H9 (cell line): ENCODE data around the gene COASY. TPM values are rescaled to one million over a fixed set of nuclear protein-coding genes. Genes with fewer than 3 reads are reported as not detected.

Source experiments
- DNase-seq: peaks from one replicate; pipeline ENCODE4 v3.0.0-alpha.2; 2017
- H2AFZ ChIP-seq: one replicate; pipeline ENCODE4 v1.6.1; 2013; ENCODE audit warnings: mild to moderate bottlenecking, low read length, control low read depth, moderate library complexity
- H2AK5ac ChIP-seq: 2 replicates; pipeline ENCODE4 v1.6.1; 2013; ENCODE audit warnings: low read length, control low read depth, mixed read lengths; ENCODE audit not compliant: insufficient read length
- H2BK120ac ChIP-seq: one replicate; pipeline ENCODE4 v1.6.1; 2013; ENCODE audit warnings: low read depth, mild to moderate bottlenecking, low read length, control low read depth, inconsistent platforms; ENCODE audit not compliant: poor library complexity, severe bottlenecking
- H2BK12ac ChIP-seq: 2 replicates; pipeline ENCODE4 v1.6.1; 2013; ENCODE audit warnings: low read length, control low read depth, mixed read lengths, low read depth; ENCODE audit not compliant: insufficient read length
- H2BK15ac ChIP-seq: 2 replicates; pipeline ENCODE4 v1.6.1; 2013; ENCODE audit warnings: low read depth, low read length, control low read depth
- H2BK20ac ChIP-seq: one replicate; pipeline ENCODE4 v1.6.1; 2013; ENCODE audit warnings: low read depth, mild to moderate bottlenecking, low read length, control low read depth, inconsistent platforms; ENCODE audit not compliant: poor library complexity, severe bottlenecking
- H2BK5ac ChIP-seq: 2 replicates; pipeline ENCODE4 v1.6.1; 2013; ENCODE audit warnings: low read length, control low read depth, mixed read lengths; ENCODE audit not compliant: insufficient read length
- H3K14ac ChIP-seq: 2 replicates; pipeline ENCODE4 v1.6.1; 2013; ENCODE audit warnings: low read length, control low read depth; ENCODE audit not compliant: insufficient read depth
- H3K18ac ChIP-seq: 2 replicates; pipeline ENCODE4 v1.6.1; 2013; ENCODE audit warnings: low read depth, mild to moderate bottlenecking, mixed read lengths, low read length, control low read depth; ENCODE audit not compliant: insufficient read length
- H3K23ac ChIP-seq: 2 replicates; pipeline ENCODE4 v1.6.1; 2013; ENCODE audit warnings: low read length, control low read depth, mixed read lengths, low read depth; ENCODE audit not compliant: insufficient read length
- H3K23me2 ChIP-seq: 2 replicates; pipeline ENCODE4 v1.6.1; 2013; ENCODE audit warnings: low read depth, mild to moderate bottlenecking, mixed read lengths, low read length, control low read depth; ENCODE audit not compliant: insufficient read length, poor library complexity, severe bottlenecking
- H3K27ac ChIP-seq: 2 replicates; pipeline ENCODE4 v1.5.1; 2013; ENCODE audit warnings: low read length, control low read depth, mixed read lengths, low read depth; ENCODE audit not compliant: insufficient read length
- H3K27me3 ChIP-seq: 2 replicates; pipeline ENCODE4 v1.6.1; 2013; ENCODE audit warnings: low read length, control low read depth, inconsistent platforms; ENCODE audit not compliant: insufficient read depth
- H3K4ac ChIP-seq: 2 replicates; pipeline ENCODE4 v1.6.1; 2013; ENCODE audit warnings: low read depth, mild to moderate bottlenecking, control low read depth, inconsistent platforms, low read length, moderate library complexity
- H3K4me1 ChIP-seq: 2 replicates; pipeline ENCODE4 v1.6.1; 2013; ENCODE audit warnings: low read length, control low read depth, inconsistent platforms; ENCODE audit not compliant: insufficient read depth
- H3K4me2 ChIP-seq: 2 replicates; pipeline ENCODE4 v1.6.1; 2013; ENCODE audit warnings: low read length, control low read depth, mixed read lengths; ENCODE audit not compliant: insufficient read length, insufficient read depth
- H3K56ac ChIP-seq: 2 replicates; pipeline ENCODE4 v1.6.1; 2013; ENCODE audit warnings: low read depth, mild to moderate bottlenecking, mixed read lengths, low read length, control low read depth; ENCODE audit not compliant: insufficient read length
- H3K79me1 ChIP-seq: 2 replicates; pipeline ENCODE4 v1.6.1; 2013; ENCODE audit warnings: low read depth, mild to moderate bottlenecking, moderate library complexity, low read length, control low read depth, inconsistent platforms; ENCODE audit not compliant: insufficient read depth, poor library complexity, severe bottlenecking
- H3K79me2 ChIP-seq: 2 replicates; pipeline ENCODE4 v1.6.1; 2013; ENCODE audit warnings: low read length, control low read depth, inconsistent platforms; ENCODE audit not compliant: insufficient read depth
- H3K9ac ChIP-seq: 2 replicates; pipeline ENCODE4 v1.6.1; 2013; ENCODE audit warnings: low read length, control low read depth, mixed read lengths; ENCODE audit not compliant: insufficient read length; ENCODE audit errors: extremely low read depth
- H3K9me3 ChIP-seq: one replicate; pipeline ENCODE4 v1.6.1; 2013; ENCODE audit warnings: low read depth, low read length, inconsistent platforms; ENCODE audit not compliant: control insufficient read depth
- H3T11ph ChIP-seq: one replicate; pipeline ENCODE4 v1.6.1; 2013; ENCODE audit warnings: mild to moderate bottlenecking, low read length, control low read depth, inconsistent platforms
- H4K20me1 ChIP-seq: one replicate; pipeline ENCODE4 v1.6.1; 2013; ENCODE audit not compliant: control insufficient read depth, insufficient read length, insufficient read depth
- H4K5ac ChIP-seq: 2 replicates; pipeline ENCODE4 v1.6.1; 2013; ENCODE audit warnings: low read depth, mild to moderate bottlenecking, mixed read lengths, low read length, control low read depth; ENCODE audit not compliant: insufficient read length
- H4K8ac ChIP-seq: replicated peaks from 2 replicates; pipeline ENCODE4 v1.6.1; 2013; ENCODE audit warnings: low read length, control low read depth, mixed read lengths, low read depth; ENCODE audit not compliant: insufficient read length
- H4K91ac ChIP-seq: 2 replicates; pipeline ENCODE4 v1.6.1; 2013; ENCODE audit warnings: low read depth, mild to moderate bottlenecking, moderate library complexity, mixed read lengths, low read length, control low read depth; ENCODE audit not compliant: insufficient read length
- H3K27ac Mint-ChIP-seq, 3 experiments: 2 replicates in 2 of 3; 3 replicates in 1 of 3; pipeline ENCODE4 v1.8.0; 2020 to 2021; ENCODE audit warnings: mixed read lengths in 3 of 3, mild to moderate bottlenecking in 1 of 3, moderate library complexity in 1 of 3
- H3K27me3 Mint-ChIP-seq: 2 replicates; pipeline ENCODE4 v1.8.0; 2021; ENCODE audit warnings: low read depth, mild to moderate bottlenecking, moderate library complexity, mixed read lengths
- H3K36me3 Mint-ChIP-seq, 3 experiments: 2 replicates in 2 of 3; 3 replicates in 1 of 3; pipeline ENCODE4 v1.8.0; 2020 to 2021; ENCODE audit warnings: low read depth in 3 of 3, mixed read lengths in 3 of 3; ENCODE audit not compliant: insufficient read depth in 1 of 3
- H3K4me1 Mint-ChIP-seq, 2 experiments: 2 replicates each; pipeline ENCODE4 v1.8.0; 2020; ENCODE audit warnings: mixed read lengths in 2 of 2
- H3K4me3 Mint-ChIP-seq, 2 experiments: 2 replicates in 1 of 2; 3 replicates in 1 of 2; pipeline ENCODE4 v1.8.0; 2020 to 2021; ENCODE audit warnings: mild to moderate bottlenecking in 2 of 2, mixed read lengths in 2 of 2, moderate library complexity in 1 of 2
- H3K9me3 Mint-ChIP-seq, 2 experiments: 2 replicates in 1 of 2; 3 replicates in 1 of 2; pipeline ENCODE4 v1.8.0; 2020; ENCODE audit warnings: mild to moderate bottlenecking in 2 of 2, mixed read lengths in 2 of 2, moderate library complexity in 1 of 2
- WGBS: extraction: QIAGEN DNeasy Blood & Tissue Kit; methylation state at CpG from one replicate; pipeline ENCODE4 v1.1.7; 2013; ENCODE audit warnings: missing lambda C conversion rate, low lambda C conversion rate, mixed read lengths; ENCODE audit not compliant: insufficient read length; ENCODE audit errors: extremely low coverage; 5-methylcytosine and 5-hydroxymethylcytosine counted together
- total RNA-seq: library from RNA; stranded (reverse); gene quantifications from 2 replicates; pipeline ENCODE4 v1.2.1, GENCODE V29; 2021
- TF ChIP-seq, protein P1 (sequence below): fragments of 200-600 bp; sonication (generic); conservative IDR thresholded peaks from 3 replicates; pipeline ENCODE4 v1.8.0; 2021; ENCODE audit warnings: antibody characterized with exemption, mild to moderate bottlenecking

Gene COASY
- total RNA-seq, 1 experiment from 2014 or later, result 84.1 TPM

- Histone ChIP-seq H2BK5ac (no peak overlapping the region), H4K5ac (no peak overlapping the region), H3K23me2 (peaks cover 5% of the 10 kb centered on the region), H3K27me3 (no peaks in the 10 kb centered on the region), H3K18ac (no peak overlapping the region), H2BK20ac (no peak overlapping the region), H3K27ac (no peak overlapping the region), H4K20me1 (no peaks in the 10 kb centered on the region), H3K56ac (no peak overlapping the region), H4K91ac (no peak overlapping the region), H2BK12ac (no peak overlapping the region), H3K4ac (no peak overlapping the region), H3K14ac (no peak overlapping the region; the same call in 1 of the 2 replicates), H3K4me1 (no peaks in the 10 kb centered on the region), H3K9me3 (no peaks in the 10 kb centered on the region), H3K23ac (no peak overlapping the region), H3K4me2 (no peak overlapping the region), H2BK15ac (no peak overlapping the region), H3K9ac (no peak overlapping the region), H2AFZ (no peak overlapping the region), H2AK5ac (no peak overlapping the region), H4K8ac (no peak overlapping the region), H3K79me1 (no peaks in the 10 kb centered on the region), H3K79me2 (no peaks in the 10 kb centered on the region), H3T11ph (no peak overlapping the region), H2BK120ac (no peak overlapping the region)
- WGBS, result no CpG with 5 or more reads among the region's 39 CpGs
- Mint-ChIP-seq H3K36me3 (peaks cover 2 to 29% (median 27%) of the 10 kb centered on the region in 3 experiments; a peak in 6 of 7 replicates), H3K4me3 (no peak overlapping the region), H3K27ac (no peak overlapping the region), H3K27me3 (no peaks in the 10 kb centered on the region; the same call in 1 of the 2 replicates), H3K4me1 (peaks cover 0 to 3% of the 10 kb centered on the region in 2 experiments; a peak in 2 of 4 replicates), H3K9me3 (no peaks in the 10 kb centered on the region)
- no peak for DNase-seq
- TF ChIP-seq, protein P1, sequence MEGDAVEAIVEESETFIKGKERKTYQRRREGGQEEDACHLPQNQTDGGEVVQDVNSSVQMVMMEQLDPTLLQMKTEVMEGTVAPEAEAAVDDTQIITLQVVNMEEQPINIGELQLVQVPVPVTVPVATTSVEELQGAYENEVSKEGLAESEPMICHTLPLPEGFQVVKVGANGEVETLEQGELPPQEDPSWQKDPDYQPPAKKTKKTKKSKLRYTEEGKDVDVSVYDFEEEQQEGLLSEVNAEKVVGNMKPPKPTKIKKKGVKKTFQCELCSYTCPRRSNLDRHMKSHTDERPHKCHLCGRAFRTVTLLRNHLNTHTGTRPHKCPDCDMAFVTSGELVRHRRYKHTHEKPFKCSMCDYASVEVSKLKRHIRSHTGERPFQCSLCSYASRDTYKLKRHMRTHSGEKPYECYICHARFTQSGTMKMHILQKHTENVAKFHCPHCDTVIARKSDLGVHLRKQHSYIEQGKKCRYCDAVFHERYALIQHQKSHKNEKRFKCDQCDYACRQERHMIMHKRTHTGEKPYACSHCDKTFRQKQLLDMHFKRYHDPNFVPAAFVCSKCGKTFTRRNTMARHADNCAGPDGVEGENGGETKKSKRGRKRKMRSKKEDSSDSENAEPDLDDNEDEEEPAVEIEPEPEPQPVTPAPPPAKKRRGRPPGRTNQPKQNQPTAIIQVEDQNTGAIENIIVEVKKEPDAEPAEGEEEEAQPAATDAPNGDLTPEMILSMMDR, result no peak
Observed at GRCh38 chr17:42543190-42544079, 18.5 kb upstream of the COASY start.
